Measurements from ENCODE around the gene COL5A2.

The COL5A2 gene

DNA sequence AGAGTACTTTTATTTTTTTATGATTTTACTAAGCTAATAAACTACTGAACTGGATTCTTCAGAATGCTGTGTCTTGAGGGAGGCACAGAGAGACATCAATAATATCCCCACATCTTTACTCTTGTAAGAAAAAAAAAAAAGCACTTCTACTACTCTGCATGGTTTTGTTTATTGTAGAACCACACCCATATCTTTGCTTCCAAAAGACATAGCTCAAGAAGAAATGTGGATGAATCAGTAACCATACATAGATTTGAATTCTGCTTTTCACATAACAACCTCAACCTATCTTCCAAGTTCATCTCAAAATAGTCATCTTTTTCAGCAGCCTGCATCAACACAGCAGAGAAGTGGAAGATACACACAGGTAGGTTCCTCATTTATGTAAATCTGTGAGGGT lies 12.2 kb upstream of the COL5A2 start:
- no peaks in the 10 kb centered on the region for H4K20me1 ChIP-seq (ENCODE audit: insufficient read depth, low read length)
- no peak overlapping the region for H3K4me2 ChIP-seq (ENCODE audit: insufficient read depth, low read length)
- H3K9me3 ChIP-seq (ENCODE audit: insufficient read depth, low read length, severe bottlenecking), result no peaks in the 10 kb centered on the region
- ATAC-seq (ENCODE audit: insufficient read depth, low read depth) (no peak), DNase-seq (no peak)
- H3K4me1 ChIP-seq (ENCODE audit: insufficient read depth, low read length), result no peaks in the 10 kb centered on the region
- no peak overlapping the region for H3K9ac ChIP-seq (ENCODE audit: low read depth, low read length)
- no peaks in the 10 kb centered on the region for H3K79me2 ChIP-seq (ENCODE audit: insufficient read depth, low read length)
- H3K27me3 ChIP-seq (ENCODE audit: insufficient read depth, low read length, poor library complexity), result no peaks in the 10 kb centered on the region
- H3K4me3 ChIP-seq (ENCODE audit: low read depth in 1 of 2, low read length in 2 of 2), result no peak overlapping the region
- no peaks in the 10 kb centered on the region for H3K36me3 ChIP-seq (ENCODE audit: insufficient read depth, low read length)
- no peak overlapping the region for H3K27ac ChIP-seq (ENCODE audit: low read length)
- no peak overlapping the region for H2AFZ ChIP-seq (ENCODE audit: low read depth, low read length)
- TF ChIP-seq, protein P1, sequence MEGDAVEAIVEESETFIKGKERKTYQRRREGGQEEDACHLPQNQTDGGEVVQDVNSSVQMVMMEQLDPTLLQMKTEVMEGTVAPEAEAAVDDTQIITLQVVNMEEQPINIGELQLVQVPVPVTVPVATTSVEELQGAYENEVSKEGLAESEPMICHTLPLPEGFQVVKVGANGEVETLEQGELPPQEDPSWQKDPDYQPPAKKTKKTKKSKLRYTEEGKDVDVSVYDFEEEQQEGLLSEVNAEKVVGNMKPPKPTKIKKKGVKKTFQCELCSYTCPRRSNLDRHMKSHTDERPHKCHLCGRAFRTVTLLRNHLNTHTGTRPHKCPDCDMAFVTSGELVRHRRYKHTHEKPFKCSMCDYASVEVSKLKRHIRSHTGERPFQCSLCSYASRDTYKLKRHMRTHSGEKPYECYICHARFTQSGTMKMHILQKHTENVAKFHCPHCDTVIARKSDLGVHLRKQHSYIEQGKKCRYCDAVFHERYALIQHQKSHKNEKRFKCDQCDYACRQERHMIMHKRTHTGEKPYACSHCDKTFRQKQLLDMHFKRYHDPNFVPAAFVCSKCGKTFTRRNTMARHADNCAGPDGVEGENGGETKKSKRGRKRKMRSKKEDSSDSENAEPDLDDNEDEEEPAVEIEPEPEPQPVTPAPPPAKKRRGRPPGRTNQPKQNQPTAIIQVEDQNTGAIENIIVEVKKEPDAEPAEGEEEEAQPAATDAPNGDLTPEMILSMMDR (IDR thresholded peaks at IDR 0.05; ENCODE audit: borderline replicate concordance, extremely low read depth, low read length, poor library complexity, severe bottlenecking), result no peak
- no peak for TF ChIP-seq EZH2 (IDR thresholded peaks at IDR 0.05; ENCODE audit: borderline replicate concordance, low read depth, low read length, severe bottlenecking)

DNA sequence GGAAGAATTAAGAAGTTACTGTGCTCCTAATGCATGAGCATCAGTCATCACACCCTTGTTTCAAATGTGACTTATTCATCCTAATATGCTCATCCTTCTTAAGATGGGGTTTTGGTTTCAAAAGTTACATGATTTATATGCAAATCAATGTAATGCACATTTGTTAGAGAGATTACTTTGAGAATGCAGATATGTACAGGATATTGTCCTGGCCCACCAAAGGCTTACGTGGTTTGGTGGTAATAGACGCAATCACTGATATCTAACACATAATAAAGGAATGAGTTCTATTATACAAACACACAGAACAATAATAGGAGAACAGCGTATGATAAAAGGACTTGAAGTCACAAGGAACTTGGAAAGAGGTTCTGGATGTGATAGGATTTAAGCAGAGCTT lies 11.1 kb upstream of the COL5A2 start:
- H3K9ac ChIP-seq (ENCODE audit: low read depth, low read length), result no peak overlapping the region
- no peaks in the 10 kb centered on the region for H4K20me1 ChIP-seq (ENCODE audit: insufficient read depth, low read length)
- no peak overlapping the region for H3K27ac ChIP-seq (ENCODE audit: low read length)
- TF ChIP-seq, protein P1 (IDR thresholded peaks at IDR 0.05; ENCODE audit: borderline replicate concordance, extremely low read depth, low read length, poor library complexity, severe bottlenecking), result no peak
- no peak for TF ChIP-seq EZH2 (IDR thresholded peaks at IDR 0.05; ENCODE audit: borderline replicate concordance, low read depth, low read length, severe bottlenecking)
- no peaks in the 10 kb centered on the region for H3K27me3 ChIP-seq (ENCODE audit: insufficient read depth, low read length, poor library complexity)
- H3K4me1 ChIP-seq (ENCODE audit: insufficient read depth, low read length), result no peaks in the 10 kb centered on the region
- H2AFZ ChIP-seq (ENCODE audit: low read depth, low read length), result no peak overlapping the region
- H3K4me2 ChIP-seq (ENCODE audit: insufficient read depth, low read length), result no peak overlapping the region
- H3K79me2 ChIP-seq (ENCODE audit: insufficient read depth, low read length), result no peaks in the 10 kb centered on the region
- ATAC-seq (ENCODE audit: insufficient read depth, low read depth), result no peak
- no peaks in the 10 kb centered on the region for H3K9me3 ChIP-seq (ENCODE audit: insufficient read depth, low read length, severe bottlenecking)
- no peaks in the 10 kb centered on the region for H3K36me3 ChIP-seq (ENCODE audit: insufficient read depth, low read length)
- H3K4me3 ChIP-seq (ENCODE audit: low read depth in 1 of 2, low read length in 2 of 2), result no peak overlapping the region
- no peak for DNase-seq

DNA sequence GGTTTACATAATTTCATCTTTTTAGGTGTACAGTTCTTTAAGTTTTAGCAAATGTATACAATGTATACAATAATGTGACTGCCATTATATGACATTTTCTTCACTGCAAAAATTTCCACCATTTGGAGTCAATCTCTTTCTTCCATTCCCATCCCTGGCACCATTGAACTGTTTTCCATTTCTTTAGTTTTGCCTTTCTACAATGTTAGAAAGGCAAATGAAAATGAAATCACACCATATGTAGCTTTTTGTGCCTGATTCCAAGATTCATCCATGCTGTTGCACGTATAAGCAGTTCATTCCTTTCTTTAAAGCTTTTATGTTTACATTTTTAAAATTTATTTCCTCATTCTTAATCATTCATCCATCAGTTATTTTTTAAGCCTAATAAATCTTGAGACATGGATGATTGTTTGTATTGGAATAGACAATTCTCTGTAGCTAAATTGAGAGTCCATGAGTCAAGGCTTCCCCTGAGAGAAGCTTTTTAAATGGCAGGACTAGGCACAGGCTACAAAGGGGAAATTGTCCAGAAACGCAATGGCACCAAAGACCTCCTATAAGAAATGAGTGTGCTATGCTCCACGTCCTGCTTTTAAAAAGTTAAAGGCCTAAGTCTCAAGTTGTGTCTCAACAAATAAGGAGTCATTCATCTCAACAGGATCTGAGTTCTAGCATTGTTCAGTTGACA lies 8.7 kb upstream of the COL5A2 start:
- H3K9ac ChIP-seq (ENCODE audit: low read depth, low read length), result no peak overlapping the region
- H4K20me1 ChIP-seq (ENCODE audit: insufficient read depth, low read length), result no peaks in the 10 kb centered on the region
- no peak overlapping the region for H2AFZ ChIP-seq (ENCODE audit: low read depth, low read length)
- TF ChIP-seq, protein P1 (IDR thresholded peaks at IDR 0.05; ENCODE audit: borderline replicate concordance, extremely low read depth, low read length, poor library complexity, severe bottlenecking), result no peak
- no peak for TF ChIP-seq EZH2 (IDR thresholded peaks at IDR 0.05; ENCODE audit: borderline replicate concordance, low read depth, low read length, severe bottlenecking)
- no peak overlapping the region for H3K27ac ChIP-seq (ENCODE audit: low read length)
- no peaks in the 10 kb centered on the region for H3K79me2 ChIP-seq (ENCODE audit: insufficient read depth, low read length)
- no peaks in the 10 kb centered on the region for H3K4me1 ChIP-seq (ENCODE audit: insufficient read depth, low read length)
- DNase-seq (no peak), ATAC-seq (ENCODE audit: insufficient read depth, low read depth) (no peak)
- H3K36me3 ChIP-seq (ENCODE audit: insufficient read depth, low read length), result no peaks in the 10 kb centered on the region
- H3K4me3 ChIP-seq (ENCODE audit: low read depth in 1 of 2, low read length in 2 of 2), result no peak overlapping the region
- H3K4me2 ChIP-seq (ENCODE audit: insufficient read depth, low read length), result no peak overlapping the region
- no peaks in the 10 kb centered on the region for H3K27me3 ChIP-seq (ENCODE audit: insufficient read depth, low read length, poor library complexity)
- no peaks in the 10 kb centered on the region for H3K9me3 ChIP-seq (ENCODE audit: insufficient read depth, low read length, severe bottlenecking)

All from DND-41 (cell line).